NCI-H748 (cell line): ENCODE measurements around the gene PCDHB16.
A peak's percentile ranks its signal among the peaks of the same experiment; 100 is the strongest.
"Not testable (repeated sequence)": the region's sequence is repeated elsewhere in the genome, so short reads cannot be mapped to it uniquely, and the experiment has no call there.

ENCODE experiments used
- DNase-seq: peaks from one replicate; lab custom pipeline; 2025; ENCODE audit not compliant: unreplicated experiment; lab: John Stamatoyannopoulos, UW

The PCDHB16 gene

GRCh38 chr5:141180313-141180712, 1.9 kb upstream of the PCDHB16 start:
- no peak for DNase-seq

- DNase-seq, result not testable (repeated sequence)
Measured at GRCh38 chr5:141184117-141184855, 2.1 kb downstream of the PCDHB16 start.

GRCh38 chr5:141186897-141187512, 4.8 kb downstream of the PCDHB16 start, which contains the start of gene PCDHB9:
Gene PCDHB9 (plus strand): TSS chr5:141187161. CDS start chr5:141187319, 158 bp downstream.
- DNase-seq, result peak; percentile 83

- DNase-seq, result not testable (repeated sequence)
Measured at GRCh38 chr5:141188682-141189081, 6.5 kb downstream of the PCDHB16 start.

- DNase-seq, result not testable (repeated sequence)
Measured at GRCh38 chr5:141189131-141189530, 6.9 kb downstream of the PCDHB16 start.

GRCh38 chr5:141192110-141192725, 10.0 kb downstream of the PCDHB16 start, which contains the start of gene PCDHB10:
Gene PCDHB10 (plus strand): TSS chr5:141192353. CDS start chr5:141192553, 200 bp downstream.
- peak; percentile 85 for DNase-seq

GRCh38 chr5:141194332-141194731, 12.1 kb downstream of the PCDHB16 start:
- DNase-seq, result not testable (repeated sequence)

- DNase-seq, result no peak
Measured at GRCh38 chr5:141196363-141196762, 14.2 kb downstream of the PCDHB16 start.

GRCh38 chr5:141199359-141200235, 17.4 kb downstream of the PCDHB16 start, which contains the start of gene PCDHB11:
Gene PCDHB11 (plus strand): TSS chr5:141199627. CDS start chr5:141199775, 148 bp downstream.
- peak; percentile 86 for DNase-seq

- DNase-seq, result not testable (repeated sequence)
Measured at GRCh38 chr5:141201126-141201525, 18.9 kb downstream of the PCDHB16 start.

GRCh38 chr5:141201646-141202045, 19.5 kb downstream of the PCDHB16 start:
- not testable (repeated sequence) for DNase-seq

GRCh38 chr5:141208478-141208877, 26.3 kb downstream of the PCDHB16 start, which contains the start of gene PCDHB12:
Gene PCDHB12 (plus strand): TSS chr5:141208719. CDS start chr5:141208908, 189 bp downstream.
- peak; percentile 87 for DNase-seq

GRCh38 chr5:141210281-141210680, 28.1 kb downstream of the PCDHB16 start:
- DNase-seq, result not testable (repeated sequence)

GRCh38 chr5:141210849-141211248, 28.7 kb downstream of the PCDHB16 start:
- not testable (repeated sequence) for DNase-seq

- peak; percentile 72 for DNase-seq
Measured at GRCh38 chr5:141213656-141214339, 31.6 kb downstream of the PCDHB16 start, which contains the start of gene PCDHB13. Gene PCDHB13 (plus strand): TSS chr5:141213919. CDS start chr5:141214124, 205 bp downstream.

GRCh38 chr5:141214583-141214982, 32.4 kb downstream of the PCDHB16 start:
- not testable (repeated sequence) for DNase-seq

GRCh38 chr5:141215504-141215903, 33.3 kb downstream of the PCDHB16 start:
- not testable (repeated sequence) for DNase-seq

GRCh38 chr5:141216035-141216434, 33.8 kb downstream of the PCDHB16 start:
- not testable (repeated sequence) for DNase-seq

- DNase-seq, result peak; percentile 86
Measured at GRCh38 chr5:141223112-141223783, 41.1 kb downstream of the PCDHB16 start, which contains the start of gene PCDHB14. Gene PCDHB14 (plus strand): TSS chr5:141223343. CDS start chr5:141223506, 163 bp downstream.
